Urinary bladder (tissue), 4 donors: Measurements from ENCODE around the gene IMPDH1. TPM values are rescaled to one million over a fixed set of nuclear protein-coding genes. Genes with fewer than 3 reads are reported as not detected.

Experiments used
- DNase-seq: peaks from one replicate; pipeline ENCODE4 v3.0.0-alpha.2; 2015; ENCODE audit errors: extremely low spot score
- H3K27ac ChIP-seq: one replicate; pipeline ENCODE4 v1.5.1; 2013; ENCODE audit warnings: low read depth, mild to moderate bottlenecking, moderate library complexity
- H3K36me3 ChIP-seq: one replicate; pipeline ENCODE4 v1.6.1; 2013; ENCODE audit warnings: mild to moderate bottlenecking, moderate library complexity; ENCODE audit not compliant: insufficient read depth
- H3K4me1 ChIP-seq: one replicate; pipeline ENCODE4 v1.6.1; 2013; ENCODE audit warnings: mild to moderate bottlenecking, moderate library complexity; ENCODE audit not compliant: insufficient read depth
- H3K4me3 ChIP-seq: one replicate; pipeline ENCODE4 v1.5.1; 2013; ENCODE audit warnings: low read depth, low read length
- WGBS: extraction: QIAGEN DNeasy Blood & Tissue Kit; methylation state at CpG from one replicate; pipeline ENCODE4 v1.1.7; 2013; 5-methylcytosine and 5-hydroxymethylcytosine counted together
- polyA plus RNA-seq: library from polyadenylated mRNA; stranded (reverse); fragments of 200-250 nt; gene quantifications from one replicate; pipeline ENCODE4 v1.2.3, GENCODE V29; 2013
- total RNA-seq: library from RNA; depleted of rRNA; stranded (reverse); fragments of >200 nt; gene quantifications from one replicate; pipeline ENCODE4 v1.2.3, GENCODE V29; 2014
- donor health status: healthy with polysubstance abuse.
- donor health status: healthy.

The IMPDH1 gene
- total and polyA plus RNA-seq, 2 donors = 24.7 to 58.6 TPM

GRCh38 chr7:128394904-128395496 lies 14.8 kb downstream of the IMPDH1 start:
- H3K36me3 ChIP-seq = peaks cover 4% of the 10 kb centered on the region
- H3K27ac ChIP-seq = no peak overlapping the region
- no peaks in the 10 kb centered on the region for H3K4me1 ChIP-seq
- DNase-seq = no peak
- WGBS = 92% methylated on average over 16 of the region's 16 CpGs
- no peak overlapping the region for H3K4me3 ChIP-seq

GRCh38 chr7:128393526-128394330 lies 16.1 kb downstream of the IMPDH1 start:
- no peaks in the 10 kb centered on the region for H3K4me1 ChIP-seq
- WGBS = 91% methylated on average over 23 of the region's 23 CpGs
- no peak overlapping the region for H3K4me3 ChIP-seq
- H3K36me3 ChIP-seq = peaks cover 4% of the 10 kb centered on the region
- no peak for DNase-seq
- no peak overlapping the region for H3K27ac ChIP-seq

- peaks cover 4% of the 10 kb centered on the region for H3K36me3 ChIP-seq
- DNase-seq = no peak
Measured at GRCh38 chr7:128392446-128393327, 17.1 kb downstream of the IMPDH1 start.

GRCh38 chr7:128391805-128392204 lies 18.0 kb downstream of the IMPDH1 start:
- WGBS = 92% methylated on average over 7 of the region's 7 CpGs
- no peak for DNase-seq
- Histone ChIP-seq H3K4me3 (no peak overlapping the region), H3K4me1 (no peaks in the 10 kb centered on the region), H3K27ac (no peak overlapping the region), H3K36me3 (peaks cover 4% of the 10 kb centered on the region)

More at GRCh38 chr7:128392446-128393327, 17.1 kb downstream of the IMPDH1 start:
- WGBS = 91% methylated on average over 18 of the region's 18 CpGs
- H3K27ac ChIP-seq = no peak overlapping the region
- H3K4me3 ChIP-seq = no peak overlapping the region
- H3K4me1 ChIP-seq = no peaks in the 10 kb centered on the region

- no peak for DNase-seq
- no peaks in the 10 kb centered on the region for H3K36me3 ChIP-seq
- H3K27ac ChIP-seq = no peak overlapping the region
- 76% methylated on average over 3 of the region's 3 CpGs for WGBS
- H3K4me3 ChIP-seq = no peak overlapping the region
- no peaks in the 10 kb centered on the region for H3K4me1 ChIP-seq
Measured at GRCh38 chr7:128390871-128391565, 18.8 kb downstream of the IMPDH1 start.

- DNase-seq = no peak
- H3K27ac ChIP-seq = no peak overlapping the region
- no peaks in the 10 kb centered on the region for H3K36me3 ChIP-seq
- H3K4me3 ChIP-seq = no peak overlapping the region
- no peaks in the 10 kb centered on the region for H3K4me1 ChIP-seq
- WGBS = 75% methylated on average over 9 of the region's 9 CpGs
Measured at GRCh38 chr7:128389618-128390329, 20.0 kb downstream of the IMPDH1 start.

GRCh38 chr7:128389085-128389617 lies 20.6 kb downstream of the IMPDH1 start:
- no peak overlapping the region for H3K27ac ChIP-seq
- WGBS = 50% methylated on average over 2 of the region's 2 CpGs
- H3K36me3 ChIP-seq = no peaks in the 10 kb centered on the region
- H3K4me1 ChIP-seq = no peaks in the 10 kb centered on the region
- H3K4me3 ChIP-seq = no peak overlapping the region
- DNase-seq = no peak

GRCh38 chr7:128388145-128388485 lies 21.7 kb downstream of the IMPDH1 start:
- no peaks in the 10 kb centered on the region for H3K4me1 ChIP-seq
- DNase-seq = no peak
- no peaks in the 10 kb centered on the region for H3K36me3 ChIP-seq
- WGBS = 44% methylated on average over 3 of the region's 3 CpGs
- H3K27ac ChIP-seq = no peak overlapping the region
- no peak overlapping the region for H3K4me3 ChIP-seq

GRCh38 chr7:128387216-128388144 lies 22.3 kb downstream of the IMPDH1 start:
- no peak overlapping the region for H3K27ac ChIP-seq
- WGBS = 19% methylated on average over 24 of the region's 24 CpGs
- no peaks in the 10 kb centered on the region for H3K4me1 ChIP-seq
- DNase-seq = peak; percentile 59
- H3K4me3 ChIP-seq = no peak overlapping the region
- no peaks in the 10 kb centered on the region for H3K36me3 ChIP-seq

GRCh38 chr7:128385988-128386925 lies 23.5 kb downstream of the IMPDH1 start:
- H3K4me3 ChIP-seq = no peak overlapping the region
- WGBS = 92% methylated on average over 4 of the region's 4 CpGs
- H3K36me3 ChIP-seq = no peaks in the 10 kb centered on the region
- DNase-seq = no peak
- H3K4me1 ChIP-seq = no peaks in the 10 kb centered on the region
- H3K27ac ChIP-seq = no peak overlapping the region

- H3K4me3 ChIP-seq = no peak overlapping the region
- no peak overlapping the region for H3K27ac ChIP-seq
- WGBS = 62% methylated on average over 7 of the region's 7 CpGs
- H3K4me1 ChIP-seq = no peaks in the 10 kb centered on the region
- no peak for DNase-seq
- no peaks in the 10 kb centered on the region for H3K36me3 ChIP-seq
Measured at GRCh38 chr7:128384726-128385125, 25.1 kb downstream of the IMPDH1 start.
